Glomerular visceral epithelial cell (primary cell): ENCODE results near the gene CD63.

Experiments
- DNase-seq: peaks from one replicate; pipeline ENCODE4 v3.0.0-alpha.2; 2016; ENCODE audit errors: extremely low spot score

The CD63 gene

GRCh38 chr12:55687746-55688145, 41.1 kb downstream of the CD63 start:
- DNase-seq = no peak

DNA sequence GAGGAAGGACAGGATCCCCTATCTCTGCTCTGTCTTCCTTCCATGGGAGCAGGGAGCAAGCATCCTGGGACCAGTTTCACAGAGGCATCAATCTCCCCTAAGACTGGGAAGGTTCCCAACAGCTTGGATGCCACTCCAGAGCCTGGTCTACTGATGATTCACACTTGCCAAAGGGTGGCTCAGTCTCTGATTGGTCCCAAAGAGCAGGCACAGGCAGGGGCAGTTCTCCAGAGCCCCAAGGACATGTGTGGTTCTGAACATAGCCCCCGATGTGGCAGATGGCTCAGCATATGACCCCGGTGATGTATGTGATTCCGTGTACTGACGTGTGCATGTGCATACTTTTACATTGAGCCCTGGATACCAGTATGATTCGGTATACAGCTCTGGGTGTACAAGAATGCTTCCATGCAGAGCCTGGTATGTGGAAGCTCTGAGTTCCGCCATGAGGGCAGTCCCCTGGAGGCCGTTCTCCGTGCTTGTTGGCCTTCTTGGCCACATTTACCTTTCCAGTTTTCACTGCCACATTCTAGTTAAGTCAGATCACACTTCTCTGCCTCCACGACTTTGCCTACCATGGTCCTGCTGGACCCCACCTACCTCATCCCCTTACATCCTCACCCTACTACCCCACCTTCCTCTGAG, 42.3 kb downstream of the CD63 start:
- DNase-seq = no peak

- DNase-seq = no peak
These were observed 43.1 kb downstream of the CD63 start for GRCh38 chr12:55685671-55686070.

DNA sequence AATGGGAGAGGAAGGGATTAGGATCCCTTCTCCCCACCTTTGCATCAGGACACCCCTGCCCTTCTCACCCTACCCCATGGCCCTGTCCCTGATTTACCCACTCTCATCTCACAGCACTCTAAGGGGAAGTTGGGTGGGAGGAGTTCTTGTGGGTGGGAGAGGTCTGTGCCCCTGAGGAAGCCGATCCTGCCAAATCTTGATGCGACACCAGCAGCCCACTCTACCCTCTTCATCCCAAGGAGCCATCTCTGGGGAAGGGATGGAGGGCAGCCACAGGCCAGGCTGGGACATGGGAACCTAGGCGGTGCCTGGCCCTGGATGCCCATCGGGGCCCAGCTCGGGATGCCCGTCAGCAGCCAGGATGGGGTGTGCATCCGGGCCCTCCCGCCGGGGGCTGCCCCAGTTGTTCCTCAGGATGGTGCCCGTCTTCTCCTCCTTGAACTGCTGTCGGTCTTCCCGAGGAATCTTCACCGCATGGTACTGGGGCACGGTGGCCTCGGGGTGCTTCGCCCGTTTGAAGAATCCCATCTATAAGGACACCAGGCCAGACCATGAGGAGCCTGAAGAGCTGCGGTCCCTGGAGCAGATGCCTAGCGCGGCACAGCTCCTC, 43.9 kb downstream of the CD63 start:
- no peak for DNase-seq

- DNase-seq = no peak
These were observed 45.1 kb downstream of the CD63 start for GRCh38 chr12:55683676-55684075.

GRCh38 chr12:55682087-55682796, 46.6 kb downstream of the CD63 start:
- no peak for DNase-seq

GRCh38 chr12:55681142-55682077, 47.4 kb downstream of the CD63 start:
- DNase-seq = peak; percentile 76

DNA sequence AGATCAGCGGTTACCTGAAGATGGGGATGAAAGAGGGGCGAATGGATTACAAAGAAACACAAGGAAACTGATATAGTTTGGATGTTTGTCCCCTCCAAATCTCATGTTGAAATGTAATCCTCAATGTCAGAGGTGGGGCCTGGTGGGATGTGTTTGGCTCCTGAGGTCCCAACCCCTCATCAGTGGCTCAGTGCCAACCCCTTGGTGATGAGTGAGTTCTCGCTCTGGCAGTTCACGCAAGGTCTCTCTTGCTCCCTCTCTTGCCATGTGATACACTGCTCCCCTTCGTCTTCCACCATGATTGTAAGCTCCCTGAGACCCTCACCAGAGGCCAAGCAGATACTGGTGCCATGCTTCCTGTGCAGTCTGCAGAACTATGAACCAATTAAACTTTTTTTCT, 49.1 kb downstream of the CD63 start:
- DNase-seq = no peak

GRCh38 chr12:55676707-55677106, 52.1 kb downstream of the CD63 start:
- DNase-seq = no peak

DNA sequence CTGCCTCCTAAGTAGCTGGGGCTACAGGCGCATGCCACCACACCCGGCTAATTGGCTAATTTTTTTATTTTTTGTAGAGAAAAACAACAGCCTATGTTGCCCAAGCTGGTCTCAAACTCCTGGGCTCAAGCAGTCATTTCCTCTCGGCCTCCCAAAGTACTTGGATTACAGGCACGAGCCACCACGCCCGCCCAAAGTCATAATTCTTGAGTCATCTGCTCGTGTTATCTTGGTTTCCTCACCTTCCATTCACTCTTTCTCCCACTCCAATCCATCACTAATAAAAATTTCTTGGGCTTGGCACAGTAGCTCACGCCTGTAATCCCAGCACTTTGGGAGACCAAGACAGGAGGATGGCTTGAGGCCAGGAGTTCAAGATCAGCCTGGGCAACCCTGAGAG, 53.1 kb downstream of the CD63 start:
- DNase-seq = no peak
